HL-60 (cell line): ENCODE data around the gene WDR37.

Experiments used
- DNase-seq, 2 experiments: peaks; one replicate each; pipeline ENCODE4 v3.0.0-alpha.2; 2010 to 2020; ENCODE audit warnings: low read depth in 1 of 2, low spot score in 1 of 2
- H3K27ac ChIP-seq: fragments of 250-450 bp; sonication (Bioruptor Pico); replicated peaks from 2 replicates; pipeline ENCODE4 v1.5.1; 2020; ENCODE audit warnings: mild to moderate bottlenecking, moderate library complexity
- H3K27me3 ChIP-seq: fragments of 250-450 bp; sonication (Bioruptor Pico); 2 replicates; pipeline ENCODE4 v1.5.1; 2021; ENCODE audit warnings: mild to moderate bottlenecking, moderate library complexity; ENCODE audit not compliant: insufficient read depth, poor library complexity, severe bottlenecking
- H3K4me3 ChIP-seq: replicated peaks from 2 replicates; pipeline ENCODE4 v1.5.1; 2011; ENCODE audit warnings: mild to moderate bottlenecking, control low read depth, low read length; ENCODE audit not compliant: insufficient read depth
- CTCF ChIP-seq: IDR thresholded peaks from one replicate; pipeline ENCODE4 v1.5.1; 2011; ENCODE audit warnings: low read length, control low read depth, inconsistent platforms; ENCODE audit not compliant: insufficient read depth
- GABPA ChIP-seq: IDR thresholded peaks from 2 replicates; pipeline ENCODE4 v1.6.1; 2012; ENCODE audit warnings: low read depth
- POLR2AphosphoS5 ChIP-seq: IDR thresholded peaks from 2 replicates; pipeline ENCODE4 v1.6.1; 2012; ENCODE audit warnings: low read depth
- SPI1 ChIP-seq: IDR thresholded peaks from 2 replicates; pipeline ENCODE4 v1.6.1; 2012; ENCODE audit warnings: low read depth, mild to moderate bottlenecking, borderline replicate concordance
- TF ChIP-seq, protein P1 (sequence below): IDR thresholded peaks from 2 replicates; pipeline ENCODE4 v1.6.1; 2012; ENCODE audit warnings: low read depth; ENCODE audit not compliant: insufficient replicate concordance

The WDR37 gene

GRCh38 chr10:1086787-1087186 lies 30.6 kb downstream of the WDR37 start:
- H3K27ac ChIP-seq: no peak overlapping the region
- no peak for TF ChIP-seq SPI1
- TF ChIP-seq GABPA: no peak
- no peak for TF ChIP-seq CTCF
- no peak for TF ChIP-seq POLR2AphosphoS5
- TF ChIP-seq, protein P1, sequence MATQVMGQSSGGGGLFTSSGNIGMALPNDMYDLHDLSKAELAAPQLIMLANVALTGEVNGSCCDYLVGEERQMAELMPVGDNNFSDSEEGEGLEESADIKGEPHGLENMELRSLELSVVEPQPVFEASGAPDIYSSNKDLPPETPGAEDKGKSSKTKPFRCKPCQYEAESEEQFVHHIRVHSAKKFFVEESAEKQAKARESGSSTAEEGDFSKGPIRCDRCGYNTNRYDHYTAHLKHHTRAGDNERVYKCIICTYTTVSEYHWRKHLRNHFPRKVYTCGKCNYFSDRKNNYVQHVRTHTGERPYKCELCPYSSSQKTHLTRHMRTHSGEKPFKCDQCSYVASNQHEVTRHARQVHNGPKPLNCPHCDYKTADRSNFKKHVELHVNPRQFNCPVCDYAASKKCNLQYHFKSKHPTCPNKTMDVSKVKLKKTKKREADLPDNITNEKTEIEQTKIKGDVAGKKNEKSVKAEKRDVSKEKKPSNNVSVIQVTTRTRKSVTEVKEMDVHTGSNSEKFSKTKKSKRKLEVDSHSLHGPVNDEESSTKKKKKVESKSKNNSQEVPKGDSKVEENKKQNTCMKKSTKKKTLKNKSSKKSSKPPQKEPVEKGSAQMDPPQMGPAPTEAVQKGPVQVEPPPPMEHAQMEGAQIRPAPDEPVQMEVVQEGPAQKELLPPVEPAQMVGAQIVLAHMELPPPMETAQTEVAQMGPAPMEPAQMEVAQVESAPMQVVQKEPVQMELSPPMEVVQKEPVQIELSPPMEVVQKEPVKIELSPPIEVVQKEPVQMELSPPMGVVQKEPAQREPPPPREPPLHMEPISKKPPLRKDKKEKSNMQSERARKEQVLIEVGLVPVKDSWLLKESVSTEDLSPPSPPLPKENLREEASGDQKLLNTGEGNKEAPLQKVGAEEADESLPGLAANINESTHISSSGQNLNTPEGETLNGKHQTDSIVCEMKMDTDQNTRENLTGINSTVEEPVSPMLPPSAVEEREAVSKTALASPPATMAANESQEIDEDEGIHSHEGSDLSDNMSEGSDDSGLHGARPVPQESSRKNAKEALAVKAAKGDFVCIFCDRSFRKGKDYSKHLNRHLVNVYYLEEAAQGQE: no peak
- no peak for DNase-seq
- H3K27me3 ChIP-seq: no peaks in the 10 kb centered on the region
- H3K4me3 ChIP-seq: no peak overlapping the region

DNA sequence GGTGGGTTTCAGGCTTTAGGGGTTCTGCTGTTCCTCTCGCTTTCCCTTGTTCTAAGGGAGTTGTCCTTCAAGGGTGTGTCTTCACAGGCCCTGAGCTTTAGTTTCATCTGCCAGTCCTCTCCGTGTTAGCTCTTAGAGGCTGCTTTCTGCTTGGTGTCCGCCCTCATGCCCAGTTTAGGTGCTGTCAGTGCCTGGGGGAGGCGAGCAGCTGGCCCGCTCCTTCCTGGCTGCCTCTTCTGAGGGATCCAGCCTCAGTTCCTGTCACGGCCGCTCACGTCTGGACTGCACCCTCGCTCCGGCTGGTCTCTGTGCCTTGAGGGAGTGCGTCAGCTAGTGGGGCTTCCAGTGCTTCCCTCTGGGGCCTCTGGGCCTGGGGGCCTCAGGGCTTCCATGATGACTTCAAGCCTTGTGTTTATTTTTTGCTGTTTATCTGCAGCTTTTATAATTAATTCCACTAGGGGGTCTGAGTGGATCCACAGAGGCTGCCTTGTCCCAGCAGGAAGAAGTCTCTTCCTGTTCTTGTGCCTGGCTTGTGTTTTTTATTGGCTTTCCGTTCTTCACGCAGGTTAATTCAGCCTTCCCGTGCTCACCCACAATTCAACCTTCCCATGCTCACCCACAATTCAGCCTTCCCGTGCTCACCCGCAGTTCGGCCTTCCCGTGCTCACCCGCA lies 33.0 kb downstream of the WDR37 start:
- H3K27me3 ChIP-seq: no peaks in the 10 kb centered on the region
- TF ChIP-seq POLR2AphosphoS5: no peak
- TF ChIP-seq SPI1: no peak
- TF ChIP-seq GABPA: no peak
- TF ChIP-seq CTCF: no peak
- TF ChIP-seq, protein P1: no peak
- DNase-seq: no peak
- no peak overlapping the region for H3K4me3 ChIP-seq
- H3K27ac ChIP-seq: no peak overlapping the region

- Histone ChIP-seq H3K27ac (no peak overlapping the region), H3K4me3 (no peak overlapping the region), H3K27me3 (no peaks in the 10 kb centered on the region)
- DNase-seq: no peak
- TF ChIP-seq GABPA: no peak
These were observed 34.5 kb downstream of the WDR37 start for GRCh38 chr10:1090696-1091095.

- no peak for TF ChIP-seq CTCF
- TF ChIP-seq SPI1: no peak
- TF ChIP-seq POLR2AphosphoS5: no peak
- TF ChIP-seq, protein P1: no peak
- TF ChIP-seq GABPA: no peak
- Histone ChIP-seq H3K4me3 (no peak overlapping the region), H3K27ac (no peak overlapping the region), H3K27me3 (no peaks in the 10 kb centered on the region)
- no peak for DNase-seq
These were observed 37.5 kb downstream of the WDR37 start for GRCh38 chr10:1093696-1094095.
